ENCODE measurements around the gene FOXN4.

The FOXN4 gene

DNA sequence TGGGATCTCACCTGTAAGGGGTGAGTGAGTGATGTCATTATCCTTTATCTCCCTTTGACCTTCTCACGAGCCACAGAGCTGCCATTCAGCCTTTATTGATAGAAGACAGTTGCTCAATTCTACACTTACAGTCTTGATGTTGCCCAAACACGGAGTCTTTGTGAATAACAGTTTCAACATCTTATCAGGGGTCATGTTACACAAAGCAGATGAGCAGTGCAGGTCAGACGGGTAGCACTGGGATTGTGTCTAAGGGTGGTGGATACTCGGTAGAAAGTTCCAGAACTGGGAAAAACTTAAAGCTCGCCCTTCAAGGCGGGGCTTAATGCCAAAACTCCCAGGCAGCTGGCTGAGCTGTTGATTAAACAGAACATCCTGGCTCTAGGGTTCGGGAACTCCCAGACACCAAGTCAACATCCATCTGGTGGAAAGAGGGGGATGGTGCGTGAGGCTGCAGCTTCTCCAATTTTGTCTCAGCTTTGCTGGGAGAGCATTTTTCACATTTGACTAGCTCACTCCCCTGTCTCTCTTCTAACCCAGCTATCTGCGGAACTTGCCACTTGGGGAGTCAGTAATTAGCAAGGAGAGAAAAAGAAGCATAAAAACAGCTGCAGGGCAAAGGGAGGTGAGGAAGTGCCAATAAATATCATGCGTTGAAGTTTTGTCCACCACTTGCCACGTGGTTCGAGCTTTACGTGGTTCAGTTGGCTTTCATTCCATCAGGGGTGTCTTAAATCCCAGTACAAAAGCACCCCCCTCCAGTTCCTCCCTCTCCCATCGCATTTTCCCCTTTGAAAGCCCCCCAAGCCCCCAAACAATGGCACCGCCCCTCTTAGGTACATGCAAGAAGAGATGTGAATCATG is 31.0 kb downstream of the FOXN4 start:
- peak; percentile 10 for DNase-seq (ENCODE audit: low read depth)
- H3K4me3 ChIP-seq (ENCODE audit: control insufficient read depth, low read depth, low read length) = no peak overlapping the region
- TF ChIP-seq CTCF (IDR thresholded peaks at IDR 0.05; ENCODE audit: control insufficient read depth, insufficient read depth, low read depth, low read length, missing control alignments) = no peak

DNA sequence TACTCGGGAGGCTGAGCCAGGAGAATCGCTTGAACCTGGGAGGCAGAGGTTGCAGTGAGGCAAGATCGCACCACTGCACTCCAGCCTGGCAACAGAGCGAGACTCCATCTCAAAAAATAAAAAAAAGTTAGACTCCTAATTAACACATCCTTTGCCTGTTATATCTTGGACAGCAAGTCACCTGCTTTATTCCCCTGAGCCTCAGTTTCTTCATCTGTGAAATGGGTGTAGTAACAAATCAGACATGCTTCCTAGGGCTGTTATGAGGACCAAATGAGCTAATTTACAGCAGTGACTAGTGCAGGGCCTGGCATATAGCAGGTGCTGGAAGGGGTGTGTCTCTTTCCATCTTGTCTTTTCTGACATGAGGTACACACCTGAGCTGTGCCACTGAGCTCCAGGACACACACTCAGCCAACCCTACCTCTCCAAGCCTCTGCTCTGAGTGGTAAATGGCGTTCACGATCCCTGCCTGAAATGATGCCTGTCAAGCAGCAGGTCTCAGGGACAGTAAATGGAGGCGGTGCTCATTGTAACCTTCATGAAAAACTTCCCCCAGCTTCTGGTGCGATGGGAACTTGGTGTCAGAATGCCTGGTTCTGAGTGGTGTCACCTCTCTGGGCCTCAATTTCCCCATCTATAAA is 31.7 kb downstream of the FOXN4 start:
- no peak for TF ChIP-seq CTCF (IDR thresholded peaks at IDR 0.05; ENCODE audit: control insufficient read depth, insufficient read depth, low read depth, low read length, missing control alignments)

GRCh38 chr12:109276160-109276559 is 32.9 kb downstream of the FOXN4 start:
- no peak overlapping the region for H3K4me3 ChIP-seq (ENCODE audit: control insufficient read depth, low read depth, low read length)
- TF ChIP-seq CTCF (IDR thresholded peaks at IDR 0.05; ENCODE audit: control insufficient read depth, insufficient read depth, low read depth, low read length, missing control alignments) = no peak
- no peak for DNase-seq (ENCODE audit: low read depth)

More for the DNA sequence above, 31.7 kb downstream of the FOXN4 start:
- no peak for DNase-seq (ENCODE audit: low read depth)
- no peak overlapping the region for H3K4me3 ChIP-seq (ENCODE audit: control insufficient read depth, low read depth, low read length)

GRCh38 chr12:109275173-109275572 is 33.9 kb downstream of the FOXN4 start:
- no peak for DNase-seq (ENCODE audit: low read depth)
- H3K4me3 ChIP-seq (ENCODE audit: control insufficient read depth, low read depth, low read length) = no peak overlapping the region
- TF ChIP-seq CTCF (IDR thresholded peaks at IDR 0.05; ENCODE audit: control insufficient read depth, insufficient read depth, low read depth, low read length, missing control alignments) = no peak

- no peak for DNase-seq (ENCODE audit: low read depth)
- no peak for TF ChIP-seq CTCF (IDR thresholded peaks at IDR 0.05; ENCODE audit: control insufficient read depth, insufficient read depth, low read depth, low read length, missing control alignments)
- H3K4me3 ChIP-seq (ENCODE audit: control insufficient read depth, low read depth, low read length) = no peak overlapping the region
Observed at GRCh38 chr12:109274381-109274780, 34.7 kb downstream of the FOXN4 start.

DNA sequence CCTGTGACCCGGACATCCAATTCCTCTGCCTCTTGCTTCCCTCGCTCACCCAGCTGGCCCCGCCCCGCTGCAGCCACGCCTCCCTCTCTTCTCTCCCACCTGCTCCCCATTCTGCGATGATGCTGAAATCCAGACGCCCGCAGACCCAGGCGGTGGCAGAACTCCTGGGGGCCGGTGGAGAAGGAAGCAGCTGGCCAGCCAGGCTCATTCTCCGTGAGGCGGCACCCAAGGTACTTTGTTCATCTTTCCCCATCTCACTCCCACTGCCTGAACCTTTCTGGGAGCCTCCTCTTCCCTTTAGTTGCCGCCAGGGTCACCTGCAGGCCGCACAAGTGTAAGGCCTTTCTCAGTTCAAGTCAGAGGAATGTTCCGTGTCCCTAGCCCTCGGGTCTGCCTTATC is 35.7 kb downstream of the FOXN4 start:
- no peak for DNase-seq (ENCODE audit: low read depth)
- no peak overlapping the region for H3K4me3 ChIP-seq (ENCODE audit: control insufficient read depth, low read depth, low read length)
- TF ChIP-seq CTCF (IDR thresholded peaks at IDR 0.05; ENCODE audit: control insufficient read depth, insufficient read depth, low read depth, low read length, missing control alignments) = no peak

All from AG09309 (cell line).